Lung (tissue), 12 donors: ENCODE data around the gene CCDC3. TPM values are rescaled to one million over a fixed set of nuclear protein-coding genes. Genes with fewer than 3 reads are reported as not detected.

Source experiments
- ATAC-seq: fragments of 200-7000 bp; cut with Tn5 transposase; one replicate; pipeline ENCODE4 v1.9.1; 2020; ENCODE audit warnings: moderate number of reproducible peaks; ENCODE audit not compliant: insufficient read depth, low FRiP score
- DNase-seq, 3 donors: peaks; one replicate each; pipeline ENCODE4 v3.0.0-alpha.2; 2013 to 2017
- H3K27ac ChIP-seq, 2 donors: one replicate each; pipeline ENCODE4 v1.5.1; 2013; ENCODE audit warnings: mild to moderate bottlenecking in 2 of 2, moderate library complexity in 2 of 2, control low read depth in 1 of 2, inconsistent platforms in 1 of 2, low read depth in 1 of 2, low read length in 1 of 2
- H3K27me3 ChIP-seq, 3 donors: one replicate each; pipeline ENCODE4 v1.5.1; 2013; ENCODE audit warnings: low read length in 2 of 3; ENCODE audit not compliant: control insufficient read depth in 3 of 3, insufficient read depth in 3 of 3
- H3K36me3 ChIP-seq, 4 donors: one replicate each; pipeline ENCODE4 v1.5.1; 2013; ENCODE audit warnings: low read length in 4 of 4, mild to moderate bottlenecking in 1 of 4, moderate library complexity in 1 of 4; ENCODE audit not compliant: control insufficient read depth in 4 of 4, insufficient read depth in 4 of 4
- H3K4me1 ChIP-seq, 5 donors: one replicate each; pipeline ENCODE4 v1.5.1; 2013; ENCODE audit warnings: low read length in 5 of 5, mild to moderate bottlenecking in 2 of 5, moderate library complexity in 1 of 5; ENCODE audit not compliant: control insufficient read depth in 5 of 5, insufficient read depth in 5 of 5
- H3K4me3 ChIP-seq: one replicate; pipeline ENCODE4 v1.5.1; 2013; ENCODE audit warnings: mild to moderate bottlenecking, control low read depth, moderate library complexity
- H3K9ac ChIP-seq, 2 donors: one replicate each; pipeline ENCODE4 v1.5.1; 2013; ENCODE audit warnings: low read length in 2 of 2, control low read depth in 1 of 2; ENCODE audit not compliant: insufficient read depth in 1 of 2
- H3K9me3 ChIP-seq, 4 donors: one replicate each; pipeline ENCODE4 v1.5.1; 2013; ENCODE audit warnings: low read length in 3 of 4, mild to moderate bottlenecking in 1 of 4, moderate library complexity in 1 of 4; ENCODE audit not compliant: control insufficient read depth in 4 of 4, insufficient read depth in 3 of 4
- WGBS, 2 donors: extraction: QIAGEN DNeasy Blood & Tissue Kit; methylation state at CpG; one replicate each; pipeline ENCODE4 v1.1.7; 2013; 5-methylcytosine and 5-hydroxymethylcytosine counted together
- polyA plus RNA-seq, 2 donors: library from polyadenylated mRNA; stranded (reverse); fragments of 200-250 nt; gene quantifications; one replicate each; pipeline ENCODE4 v1.2.1, GENCODE V29; 2013
- total RNA-seq, 2 donors: library from RNA; depleted of rRNA in 1 of 2; stranded (reverse); fragments of >200 nt in 1 of 2; gene quantifications; one replicate each; pipeline ENCODE4 v1.2.1, GENCODE V29; 2014 to 2021
- TF ChIP-seq, protein P1 (sequence below): IDR thresholded peaks from 2 replicates; pipeline ENCODE4 v1.5.1; 2012; ENCODE audit warnings: mild to moderate bottlenecking; ENCODE audit errors: control extremely low read depth, extremely low read depth
- donor health status: control.
- donor health status: control.
- donor health status: Bipolar disorder and iron deficiency.
- donor health status: healthy.
- donor health status: DM: yes; HTN: yes; CAD: no.

Gene CCDC3
- total and polyA plus RNA-seq, 4 donors, result 4.1 to 21.5 (median 11.0) TPM

DNA sequence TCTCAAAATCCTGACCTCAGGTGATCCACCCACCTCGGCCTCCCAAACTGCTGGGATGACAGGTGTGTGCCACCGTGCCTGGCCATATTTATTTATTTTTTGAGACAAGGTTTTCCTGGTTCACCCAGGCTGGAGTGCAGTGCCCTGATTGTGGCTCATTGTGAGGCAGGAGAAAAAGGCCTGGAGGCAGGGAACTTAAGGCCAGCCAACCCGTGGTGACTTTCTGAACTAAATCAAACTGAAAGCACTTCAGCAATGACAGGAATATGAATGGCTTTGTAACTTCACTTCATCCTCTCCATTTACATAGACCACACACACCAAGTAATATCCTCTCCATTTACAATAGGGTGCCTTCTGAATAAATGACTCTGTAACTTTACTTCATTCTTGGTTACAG, 124.4 kb downstream of the CCDC3 start:
- no peak for DNase-seq
- Histone ChIP-seq H3K27ac (no peak overlapping the region), H3K9ac (no peak overlapping the region), H3K4me1 (peaks cover 0 to 18% (median 3%) of the 10 kb centered on the region in 5 donors), H3K36me3 (no peaks in the 10 kb centered on the region), H3K4me3 (no peak overlapping the region), H3K9me3 (no peaks in the 10 kb centered on the region), H3K27me3 (peaks cover 0 to 2% (median 0%) of the 10 kb centered on the region in 3 donors)
- 72 to 85% methylated on average over 3 of the region's 3 CpGs for WGBS, 2 donors
- TF ChIP-seq, protein P1, sequence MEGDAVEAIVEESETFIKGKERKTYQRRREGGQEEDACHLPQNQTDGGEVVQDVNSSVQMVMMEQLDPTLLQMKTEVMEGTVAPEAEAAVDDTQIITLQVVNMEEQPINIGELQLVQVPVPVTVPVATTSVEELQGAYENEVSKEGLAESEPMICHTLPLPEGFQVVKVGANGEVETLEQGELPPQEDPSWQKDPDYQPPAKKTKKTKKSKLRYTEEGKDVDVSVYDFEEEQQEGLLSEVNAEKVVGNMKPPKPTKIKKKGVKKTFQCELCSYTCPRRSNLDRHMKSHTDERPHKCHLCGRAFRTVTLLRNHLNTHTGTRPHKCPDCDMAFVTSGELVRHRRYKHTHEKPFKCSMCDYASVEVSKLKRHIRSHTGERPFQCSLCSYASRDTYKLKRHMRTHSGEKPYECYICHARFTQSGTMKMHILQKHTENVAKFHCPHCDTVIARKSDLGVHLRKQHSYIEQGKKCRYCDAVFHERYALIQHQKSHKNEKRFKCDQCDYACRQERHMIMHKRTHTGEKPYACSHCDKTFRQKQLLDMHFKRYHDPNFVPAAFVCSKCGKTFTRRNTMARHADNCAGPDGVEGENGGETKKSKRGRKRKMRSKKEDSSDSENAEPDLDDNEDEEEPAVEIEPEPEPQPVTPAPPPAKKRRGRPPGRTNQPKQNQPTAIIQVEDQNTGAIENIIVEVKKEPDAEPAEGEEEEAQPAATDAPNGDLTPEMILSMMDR, result no peak
- no peak for ATAC-seq

DNA sequence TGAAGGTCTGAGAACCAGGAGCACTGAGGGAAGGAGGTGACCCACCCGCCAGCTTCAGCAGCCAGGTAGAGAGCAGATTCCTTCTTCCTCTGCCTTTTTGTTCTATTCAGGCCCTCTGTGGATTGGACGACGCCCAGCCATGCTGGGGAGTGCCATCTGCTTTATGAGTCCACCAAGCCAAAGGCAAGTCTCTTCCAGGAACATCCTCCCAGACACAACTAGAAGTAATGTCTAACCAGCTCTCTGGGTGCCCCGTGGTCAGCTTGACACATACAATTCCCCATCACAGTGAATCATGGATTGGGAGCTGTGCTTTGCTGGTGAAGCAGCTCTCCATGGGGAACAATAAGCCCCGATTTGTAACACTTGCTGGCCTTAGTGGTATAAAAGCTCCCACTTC, 125.2 kb downstream of the CCDC3 start:
- Histone ChIP-seq H3K9me3 (no peaks in the 10 kb centered on the region), H3K27ac (no peak overlapping the region), H3K4me1 (peaks cover 0 to 18% (median 3%) of the 10 kb centered on the region in 5 donors), H3K9ac (no peak overlapping the region), H3K27me3 (peaks cover 0 to 9% (median 0%) of the 10 kb centered on the region in 3 donors), H3K4me3 (no peak overlapping the region), H3K36me3 (no peaks in the 10 kb centered on the region)
- no peak for DNase-seq
- WGBS, 2 donors, result 86 to 87% methylated on average over 5 of the region's 5 CpGs
- TF ChIP-seq, protein P1, result no peak
- ATAC-seq, result no peak

DNA sequence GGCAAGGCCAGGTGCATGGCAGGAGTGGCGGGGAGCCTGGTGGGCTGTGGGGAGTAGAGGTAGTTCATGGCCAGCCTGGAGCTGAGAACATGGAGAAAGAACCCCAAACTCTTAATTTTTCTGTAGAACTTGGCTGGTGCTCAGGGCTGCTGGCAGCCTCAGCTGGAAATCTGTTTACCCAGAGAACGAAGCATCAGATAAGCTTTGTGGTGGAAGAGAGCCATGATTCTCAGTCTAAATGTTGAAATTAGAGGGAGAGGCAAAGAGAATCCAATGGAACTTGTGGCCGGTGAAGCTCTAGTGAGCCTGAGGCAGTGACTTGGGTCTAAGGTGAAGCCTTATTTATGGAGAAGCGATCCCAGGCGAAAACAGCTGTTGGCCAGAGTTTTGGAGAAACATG, 126.4 kb downstream of the CCDC3 start:
- 57 to 76% methylated on average over 5 of the region's 5 CpGs for WGBS, 2 donors
- no peak overlapping the region for H3K9ac ChIP-seq
- ATAC-seq, result no peak
- no peak overlapping the region for H3K4me3 ChIP-seq
- H3K27me3 ChIP-seq, result peaks cover 0 to 9% (median 0%) of the 10 kb centered on the region in 3 donors
- TF ChIP-seq, protein P1, result no peak
- no peaks in the 10 kb centered on the region for H3K9me3 ChIP-seq
- peaks cover 0 to 18% (median 3%) of the 10 kb centered on the region in 5 donors for H3K4me1 ChIP-seq
- no peaks in the 10 kb centered on the region for H3K36me3 ChIP-seq
- peak; percentile 80 to 97 (median 93) for DNase-seq
- H3K27ac ChIP-seq, result no peak overlapping the region

DNA sequence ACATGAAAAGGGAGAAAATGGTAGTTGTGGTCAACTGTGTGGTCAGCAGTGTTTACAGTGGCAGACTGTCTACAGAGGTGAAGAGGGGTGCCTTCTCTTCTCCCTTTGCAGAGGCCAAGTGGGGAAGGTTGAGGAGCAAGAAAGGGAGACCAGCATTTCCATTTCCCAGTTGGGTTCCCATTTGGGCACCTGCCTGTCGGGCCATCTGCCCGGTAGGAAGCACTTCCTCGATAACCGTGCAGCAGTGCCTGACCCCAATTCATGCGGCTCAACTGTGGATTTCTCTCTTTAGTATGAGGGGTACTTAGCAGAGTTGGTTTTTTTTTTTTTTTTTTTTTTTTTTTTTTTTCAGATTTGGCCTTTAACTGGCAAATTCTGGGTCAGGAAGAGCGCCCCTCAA, 127.0 kb downstream of the CCDC3 start:
- DNase-seq (no peak), ATAC-seq (no peak)
- no peak overlapping the region for H3K27ac ChIP-seq
- 92 to 93% methylated on average over 6 of the region's 6 CpGs for WGBS, 2 donors
- TF ChIP-seq, protein P1, result no peak
- no peak overlapping the region for H3K9ac ChIP-seq
- no peaks in the 10 kb centered on the region for H3K36me3 ChIP-seq
- no peak overlapping the region for H3K4me3 ChIP-seq
- peaks cover 0 to 9% (median 0%) of the 10 kb centered on the region in 3 donors for H3K27me3 ChIP-seq
- H3K9me3 ChIP-seq, result no peaks in the 10 kb centered on the region
- H3K4me1 ChIP-seq, result peaks cover 0 to 18% (median 3%) of the 10 kb centered on the region in 5 donors
